ENCODE measurements around the gene GRID1. TPM values are rescaled to one million over a fixed set of nuclear protein-coding genes. Genes with fewer than 3 reads are reported as not detected.

Gene GRID1
- total RNA-seq, 1 experiment from 2014 or later: 5.6 TPM

GRCh38 chr10:85888004-85888403 lies 478.6 kb downstream of the GRID1 start:
- Histone ChIP-seq H2AFZ (ENCODE audit: low read depth, low read length, poor library complexity, severe bottlenecking) (no peak overlapping the region), H3K27ac (ENCODE audit: low read depth, low read length) (no peak overlapping the region), H3K9ac (ENCODE audit: low read length) (no peak overlapping the region), H3K27me3 (ENCODE audit: insufficient read depth, low read length) (peaks cover 31% of the 10 kb centered on the region), H3K4me2 (ENCODE audit: low read length) (no peak overlapping the region), H3K9me3 (ENCODE audit: control insufficient read depth in 1 of 2, insufficient read depth in 1 of 2, low read depth in 1 of 2, low read length in 2 of 2) (no peaks in the 10 kb centered on the region), H3K36me3 (ENCODE audit: control insufficient read depth in 1 of 2, insufficient read depth in 2 of 2, low read length in 2 of 2) (no peaks in the 10 kb centered on the region), H3K9me2 (ENCODE audit: insufficient read depth) (no peaks in the 10 kb centered on the region), H3K79me2 (ENCODE audit: insufficient read depth, low read length) (no peaks in the 10 kb centered on the region), H4K20me1 (ENCODE audit: insufficient read depth) (no peaks in the 10 kb centered on the region), H3K4me3 (replicated peaks in 1 of 2; ENCODE audit: low read depth in 1 of 2, low read length in 2 of 2) (no peak overlapping the region), H3K4me1 (ENCODE audit: control insufficient read depth in 1 of 2, insufficient read depth in 2 of 2, low read length in 2 of 2) (no peaks in the 10 kb centered on the region)
- POLR2A ChIA-PET: no interaction called here
- intact Hi-C loops (cut with micrococcal nuclease): no loop called here
- DNase-seq (ENCODE audit: low read depth, low spot score) (no peak), ATAC-seq (no peak)
- CTCF ChIA-PET: no interaction called here
- no peak for TF ChIP-seq TCF7L2 (IDR thresholded peaks at IDR 0.05; ENCODE audit: borderline replicate concordance, extremely low read depth, insufficient read depth, insufficient read length)
- no peak for TF ChIP-seq SP1 (IDR thresholded peaks at IDR 0.05; ENCODE audit: low read depth)
- TF ChIP-seq EZH2 (IDR thresholded peaks at IDR 0.05): no peak
- no peak for TF ChIP-seq RAD21 (IDR thresholded peaks at IDR 0.05; ENCODE audit: low read depth)
- TF ChIP-seq, protein P1, sequence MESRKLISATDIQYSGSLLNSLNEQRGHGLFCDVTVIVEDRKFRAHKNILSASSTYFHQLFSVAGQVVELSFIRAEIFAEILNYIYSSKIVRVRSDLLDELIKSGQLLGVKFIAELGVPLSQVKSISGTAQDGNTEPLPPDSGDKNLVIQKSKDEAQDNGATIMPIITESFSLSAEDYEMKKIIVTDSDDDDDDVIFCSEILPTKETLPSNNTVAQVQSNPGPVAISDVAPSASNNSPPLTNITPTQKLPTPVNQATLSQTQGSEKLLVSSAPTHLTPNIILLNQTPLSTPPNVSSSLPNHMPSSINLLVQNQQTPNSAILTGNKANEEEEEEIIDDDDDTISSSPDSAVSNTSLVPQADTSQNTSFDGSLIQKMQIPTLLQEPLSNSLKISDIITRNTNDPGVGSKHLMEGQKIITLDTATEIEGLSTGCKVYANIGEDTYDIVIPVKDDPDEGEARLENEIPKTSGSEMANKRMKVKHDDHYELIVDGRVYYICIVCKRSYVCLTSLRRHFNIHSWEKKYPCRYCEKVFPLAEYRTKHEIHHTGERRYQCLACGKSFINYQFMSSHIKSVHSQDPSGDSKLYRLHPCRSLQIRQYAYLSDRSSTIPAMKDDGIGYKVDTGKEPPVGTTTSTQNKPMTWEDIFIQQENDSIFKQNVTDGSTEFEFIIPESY (IDR thresholded peaks at IDR 0.05; ENCODE audit: extremely low read depth, insufficient replicate concordance, low read length): no peak
- no peak for TF ChIP-seq ZNF274 (IDR thresholded peaks at IDR 0.05; ENCODE audit: low read depth, low read length)
- no peak for TF ChIP-seq EZH2phosphoT487 (IDR thresholded peaks at IDR 0.05; ENCODE audit: borderline replicate concordance)
- no peak for TF ChIP-seq JUND (IDR thresholded peaks at IDR 0.05)
- no peak for TF ChIP-seq ELF1 (IDR thresholded peaks at IDR 0.05; ENCODE audit: borderline replicate concordance, low read depth)
- no peak for TF ChIP-seq REST (IDR thresholded peaks at IDR 0.05; ENCODE audit: low read depth)
- no peak for TF ChIP-seq ATF3 (IDR thresholded peaks at IDR 0.05)
- no peak for TF ChIP-seq CEBPB (IDR thresholded peaks at IDR 0.05; ENCODE audit: low read depth)
- no peak for TF ChIP-seq EGR1 (IDR thresholded peaks at IDR 0.05; ENCODE audit: low read depth)
- TF ChIP-seq, protein P2, sequence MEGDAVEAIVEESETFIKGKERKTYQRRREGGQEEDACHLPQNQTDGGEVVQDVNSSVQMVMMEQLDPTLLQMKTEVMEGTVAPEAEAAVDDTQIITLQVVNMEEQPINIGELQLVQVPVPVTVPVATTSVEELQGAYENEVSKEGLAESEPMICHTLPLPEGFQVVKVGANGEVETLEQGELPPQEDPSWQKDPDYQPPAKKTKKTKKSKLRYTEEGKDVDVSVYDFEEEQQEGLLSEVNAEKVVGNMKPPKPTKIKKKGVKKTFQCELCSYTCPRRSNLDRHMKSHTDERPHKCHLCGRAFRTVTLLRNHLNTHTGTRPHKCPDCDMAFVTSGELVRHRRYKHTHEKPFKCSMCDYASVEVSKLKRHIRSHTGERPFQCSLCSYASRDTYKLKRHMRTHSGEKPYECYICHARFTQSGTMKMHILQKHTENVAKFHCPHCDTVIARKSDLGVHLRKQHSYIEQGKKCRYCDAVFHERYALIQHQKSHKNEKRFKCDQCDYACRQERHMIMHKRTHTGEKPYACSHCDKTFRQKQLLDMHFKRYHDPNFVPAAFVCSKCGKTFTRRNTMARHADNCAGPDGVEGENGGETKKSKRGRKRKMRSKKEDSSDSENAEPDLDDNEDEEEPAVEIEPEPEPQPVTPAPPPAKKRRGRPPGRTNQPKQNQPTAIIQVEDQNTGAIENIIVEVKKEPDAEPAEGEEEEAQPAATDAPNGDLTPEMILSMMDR (IDR thresholded peaks at IDR 0.05 in 2 of 3, conservative IDR thresholded peaks at IDR 0.05 in 1 of 3; ENCODE audit: borderline replicate concordance in 1 of 3, insufficient read depth in 1 of 3, low read depth in 2 of 3, low read length in 2 of 3): no peak
- TF ChIP-seq SRF (IDR thresholded peaks at IDR 0.05; ENCODE audit: low read depth): no peak
- TF ChIP-seq POLR2A (IDR thresholded peaks at IDR 0.05; ENCODE audit: borderline replicate concordance, extremely low read depth, insufficient read depth, insufficient read length): no peak
- BruUV-seq (replicated peaks): no TSS peak
- RAD21 ChIA-PET (ENCODE audit: low non-redundant PET in 1 of 2, low total read pairs in 2 of 2, uncharacterized antibody in 2 of 2, unreplicated experiment in 2 of 2): no interaction called here

All from HCT116 (cell line).